ENCODE measurements around the gene TBX21. TPM values are rescaled to one million over a fixed set of nuclear protein-coding genes. Genes with fewer than 3 reads are reported as not detected.

The TBX21 gene
- total RNA-seq, 1 experiment from 2014 or later: 0.15 TPM

DNA sequence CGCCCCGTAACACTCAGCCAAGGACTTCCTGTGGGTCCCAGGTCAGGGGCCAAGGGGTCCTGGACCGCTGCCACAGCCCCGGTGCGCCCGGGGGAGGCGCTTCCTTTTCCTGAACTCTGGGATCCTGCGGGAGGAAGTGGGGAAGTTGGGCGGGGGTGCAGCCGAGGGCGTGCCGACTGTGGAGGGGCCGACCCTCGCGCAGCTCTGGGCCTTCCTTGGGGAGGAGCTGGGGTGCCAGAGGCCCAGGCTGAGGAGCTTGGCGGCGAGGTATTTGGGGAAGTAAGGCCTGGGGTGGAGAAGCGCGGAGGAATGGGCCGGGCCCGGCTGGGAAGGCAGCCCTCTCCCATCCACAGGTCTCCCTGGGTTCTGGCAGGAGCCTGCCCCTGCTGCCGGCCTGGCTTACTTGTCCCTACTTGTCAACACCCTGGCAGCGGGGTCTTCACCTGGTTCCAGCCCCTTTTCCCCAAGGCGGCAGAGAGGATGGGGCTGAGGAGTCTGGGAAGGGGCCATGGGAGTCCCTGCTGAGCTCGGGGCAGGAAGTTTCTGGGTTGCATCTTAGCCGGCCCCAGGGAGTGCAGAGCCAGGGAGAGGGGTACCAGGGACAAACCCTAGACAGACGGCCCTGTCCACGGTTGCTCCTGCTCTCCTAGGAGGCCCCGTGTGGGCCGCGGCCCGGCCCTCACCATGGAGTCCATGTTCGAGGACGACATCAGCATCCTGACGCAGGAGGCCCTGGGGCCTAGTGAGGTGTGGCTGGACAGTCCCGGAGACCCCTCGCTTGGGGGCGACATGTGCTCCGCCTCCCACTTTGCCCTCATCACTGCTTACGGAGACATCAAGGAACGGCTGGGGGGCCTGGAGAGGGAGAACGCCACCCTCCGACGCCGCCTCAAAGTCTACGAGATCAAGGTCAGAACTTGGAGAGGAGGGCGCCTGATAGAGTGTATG lies 37.3 kb upstream of the TBX21 start (continued):
- TF ChIP-seq MXD4 (CRISPR knock-in tag; IDR thresholded peaks at IDR 0.05; ENCODE audit: borderline replicate concordance) (no peak), SOX15 (CRISPR knock-in tag; IDR thresholded peaks at IDR 0.05) (no peak), ETV6 (CRISPR knock-in tag; IDR thresholded peaks at IDR 0.05) (0 out of 2 replicates have a peak, but pooled peaks have one; percentile 18), ESRRA (CRISPR knock-in tag; IDR thresholded peaks at IDR 0.05; ENCODE audit: borderline replicate concordance) (no peak)

DNA sequence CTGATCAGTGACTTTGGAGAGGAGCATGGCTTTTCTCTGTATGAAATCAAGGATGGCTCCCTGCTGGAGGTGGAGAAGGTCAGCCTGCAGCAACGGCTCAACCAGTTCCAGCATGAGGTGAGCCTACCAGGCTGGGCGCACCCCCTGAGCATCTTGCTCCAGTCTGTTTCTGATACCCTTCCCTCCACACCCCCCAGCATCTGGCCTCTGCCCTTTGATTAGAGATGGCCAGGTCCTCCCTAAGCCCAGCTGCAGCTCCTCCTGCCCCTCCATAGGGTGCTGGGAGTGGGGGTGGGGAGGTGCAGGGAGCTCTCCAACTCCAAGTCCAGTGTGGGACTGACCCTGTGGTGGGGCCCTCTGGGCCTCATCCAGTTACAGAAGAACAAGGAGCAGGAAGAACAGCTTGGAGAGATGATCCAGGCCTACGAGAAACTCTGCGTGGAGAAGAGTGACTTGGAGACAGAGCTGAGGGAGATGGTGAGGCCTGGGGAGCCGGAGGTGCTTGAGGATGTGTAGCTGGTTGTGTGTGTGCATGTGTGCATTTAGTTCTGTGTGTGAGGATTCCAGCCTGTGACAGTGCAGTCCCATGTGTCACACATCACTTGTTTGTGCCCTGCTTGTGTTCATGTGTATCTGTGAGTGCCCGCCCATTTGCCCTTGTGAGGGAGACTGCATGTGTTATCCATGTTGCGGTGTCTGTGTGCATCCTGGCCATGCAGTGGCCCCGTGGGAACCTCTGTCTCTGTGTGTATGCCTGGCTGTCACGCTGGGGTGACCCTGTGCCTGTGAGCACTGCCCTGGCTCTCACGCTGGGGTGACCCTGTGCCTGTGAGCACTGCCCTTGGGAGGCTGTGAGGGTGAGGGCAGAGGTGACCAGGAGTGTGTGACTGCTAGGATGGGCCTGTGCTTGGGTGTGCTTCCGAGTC lies 36.1 kb upstream of the TBX21 start:
- CTCF ChIA-PET: interaction anchor here (1.8 to 5.2 kb wide), 4 partner anchors 9 to 46 kb away, joined by 10 to 37 read pairs (median 20); no protein-coding TSS in a partner anchor
- TF ChIP-seq ZNF219 (CRISPR knock-in tag; IDR thresholded peaks at IDR 0.05; ENCODE audit: borderline replicate concordance): no peak
- TF ChIP-seq, protein P1, sequence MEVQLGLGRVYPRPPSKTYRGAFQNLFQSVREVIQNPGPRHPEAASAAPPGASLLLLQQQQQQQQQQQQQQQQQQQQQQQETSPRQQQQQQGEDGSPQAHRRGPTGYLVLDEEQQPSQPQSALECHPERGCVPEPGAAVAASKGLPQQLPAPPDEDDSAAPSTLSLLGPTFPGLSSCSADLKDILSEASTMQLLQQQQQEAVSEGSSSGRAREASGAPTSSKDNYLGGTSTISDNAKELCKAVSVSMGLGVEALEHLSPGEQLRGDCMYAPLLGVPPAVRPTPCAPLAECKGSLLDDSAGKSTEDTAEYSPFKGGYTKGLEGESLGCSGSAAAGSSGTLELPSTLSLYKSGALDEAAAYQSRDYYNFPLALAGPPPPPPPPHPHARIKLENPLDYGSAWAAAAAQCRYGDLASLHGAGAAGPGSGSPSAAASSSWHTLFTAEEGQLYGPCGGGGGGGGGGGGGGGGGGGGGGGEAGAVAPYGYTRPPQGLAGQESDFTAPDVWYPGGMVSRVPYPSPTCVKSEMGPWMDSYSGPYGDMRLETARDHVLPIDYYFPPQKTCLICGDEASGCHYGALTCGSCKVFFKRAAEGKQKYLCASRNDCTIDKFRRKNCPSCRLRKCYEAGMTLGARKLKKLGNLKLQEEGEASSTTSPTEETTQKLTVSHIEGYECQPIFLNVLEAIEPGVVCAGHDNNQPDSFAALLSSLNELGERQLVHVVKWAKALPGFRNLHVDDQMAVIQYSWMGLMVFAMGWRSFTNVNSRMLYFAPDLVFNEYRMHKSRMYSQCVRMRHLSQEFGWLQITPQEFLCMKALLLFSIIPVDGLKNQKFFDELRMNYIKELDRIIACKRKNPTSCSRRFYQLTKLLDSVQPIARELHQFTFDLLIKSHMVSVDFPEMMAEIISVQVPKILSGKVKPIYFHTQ (CRISPR knock-in tag; IDR thresholded peaks at IDR 0.05): no peak
- TF ChIP-seq, protein P2, sequence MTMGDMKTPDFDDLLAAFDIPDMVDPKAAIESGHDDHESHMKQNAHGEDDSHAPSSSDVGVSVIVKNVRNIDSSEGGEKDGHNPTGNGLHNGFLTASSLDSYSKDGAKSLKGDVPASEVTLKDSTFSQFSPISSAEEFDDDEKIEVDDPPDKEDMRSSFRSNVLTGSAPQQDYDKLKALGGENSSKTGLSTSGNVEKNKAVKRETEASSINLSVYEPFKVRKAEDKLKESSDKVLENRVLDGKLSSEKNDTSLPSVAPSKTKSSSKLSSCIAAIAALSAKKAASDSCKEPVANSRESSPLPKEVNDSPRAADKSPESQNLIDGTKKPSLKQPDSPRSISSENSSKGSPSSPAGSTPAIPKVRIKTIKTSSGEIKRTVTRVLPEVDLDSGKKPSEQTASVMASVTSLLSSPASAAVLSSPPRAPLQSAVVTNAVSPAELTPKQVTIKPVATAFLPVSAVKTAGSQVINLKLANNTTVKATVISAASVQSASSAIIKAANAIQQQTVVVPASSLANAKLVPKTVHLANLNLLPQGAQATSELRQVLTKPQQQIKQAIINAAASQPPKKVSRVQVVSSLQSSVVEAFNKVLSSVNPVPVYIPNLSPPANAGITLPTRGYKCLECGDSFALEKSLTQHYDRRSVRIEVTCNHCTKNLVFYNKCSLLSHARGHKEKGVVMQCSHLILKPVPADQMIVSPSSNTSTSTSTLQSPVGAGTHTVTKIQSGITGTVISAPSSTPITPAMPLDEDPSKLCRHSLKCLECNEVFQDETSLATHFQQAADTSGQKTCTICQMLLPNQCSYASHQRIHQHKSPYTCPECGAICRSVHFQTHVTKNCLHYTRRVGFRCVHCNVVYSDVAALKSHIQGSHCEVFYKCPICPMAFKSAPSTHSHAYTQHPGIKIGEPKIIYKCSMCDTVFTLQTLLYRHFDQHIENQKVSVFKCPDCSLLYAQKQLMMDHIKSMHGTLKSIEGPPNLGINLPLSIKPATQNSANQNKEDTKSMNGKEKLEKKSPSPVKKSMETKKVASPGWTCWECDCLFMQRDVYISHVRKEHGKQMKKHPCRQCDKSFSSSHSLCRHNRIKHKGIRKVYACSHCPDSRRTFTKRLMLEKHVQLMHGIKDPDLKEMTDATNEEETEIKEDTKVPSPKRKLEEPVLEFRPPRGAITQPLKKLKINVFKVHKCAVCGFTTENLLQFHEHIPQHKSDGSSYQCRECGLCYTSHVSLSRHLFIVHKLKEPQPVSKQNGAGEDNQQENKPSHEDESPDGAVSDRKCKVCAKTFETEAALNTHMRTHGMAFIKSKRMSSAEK (CRISPR knock-in tag; IDR thresholded peaks at IDR 0.05; ENCODE audit: borderline replicate concordance): no peak
- TF ChIP-seq IRF2 (CRISPR knock-in tag; IDR thresholded peaks at IDR 0.05; ENCODE audit: borderline replicate concordance, low read depth): no peak
- TF ChIP-seq MYBL2 (CRISPR knock-in tag; IDR thresholded peaks at IDR 0.05): no peak
- POLR2A ChIA-PET: no interaction called here
- 0 out of 2 replicates have a peak overlapping the region, but pooled peaks have one; percentile 6 for H3K4me3 Mint-ChIP-seq
- no peaks in the 10 kb centered on the region for H3K9me3 Mint-ChIP-seq
- H3K27ac Mint-ChIP-seq: no peak overlapping the region
- H3K27me3 Mint-ChIP-seq (ENCODE audit: low read depth): no peaks in the 10 kb centered on the region
- DNase-seq (ENCODE audit: low spot score): no peak
- no peaks in the 10 kb centered on the region for H3K36me3 Mint-ChIP-seq
- peaks cover 30% of the 10 kb centered on the region for H3K4me1 Mint-ChIP-seq
- ATAC-seq: no peak

DNA sequence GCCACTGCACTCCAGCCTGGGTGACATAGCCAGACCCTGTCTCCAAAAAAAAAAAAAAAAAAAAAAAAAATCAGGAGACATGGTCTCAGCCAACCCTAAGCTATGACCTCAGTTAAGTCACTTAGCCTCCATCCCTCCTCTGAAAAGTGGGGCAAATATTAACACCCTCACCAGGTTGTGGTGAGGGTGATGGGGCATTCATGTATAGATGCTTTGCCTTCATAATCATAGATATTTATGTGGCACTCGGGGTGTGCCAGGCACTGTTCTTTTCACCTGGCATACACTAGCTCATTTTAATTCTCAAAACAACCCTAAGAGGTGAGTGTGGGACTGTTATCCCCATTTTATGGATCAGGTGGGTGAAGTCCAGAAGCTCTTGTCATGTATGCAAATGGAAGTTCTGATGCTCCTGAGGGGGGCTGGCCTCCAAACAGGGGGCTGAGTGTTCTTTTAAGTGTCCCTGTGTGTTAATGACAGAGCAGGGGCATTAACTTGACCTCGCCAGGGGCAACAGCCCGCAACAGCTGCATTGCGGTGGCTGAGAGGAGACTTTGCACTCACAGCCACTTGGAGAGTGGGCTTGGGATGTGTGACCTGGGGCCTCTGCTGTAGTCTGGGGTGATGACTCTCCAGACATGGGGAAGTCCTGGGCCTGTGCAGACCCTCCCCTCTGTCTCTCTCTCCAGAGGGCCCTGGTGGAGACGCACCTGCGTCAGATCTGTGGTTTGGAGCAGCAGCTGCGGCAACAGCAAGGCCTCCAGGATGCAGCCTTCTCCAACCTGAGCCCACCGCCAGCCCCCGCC lies 34.9 kb upstream of the TBX21 start:
- POLR2A ChIA-PET: no interaction called here
- TF ChIP-seq, protein P2 (CRISPR knock-in tag; IDR thresholded peaks at IDR 0.05; ENCODE audit: borderline replicate concordance): no peak
- TF ChIP-seq GRHL2 (CRISPR knock-in tag; IDR thresholded peaks at IDR 0.05; ENCODE audit: insufficient replicate concordance, severe bottlenecking): no peak
- peaks cover 20% of the 10 kb centered on the region for H3K4me1 Mint-ChIP-seq
- H3K27ac Mint-ChIP-seq: no peak overlapping the region
- DNase-seq (ENCODE audit: low spot score): no peak
- no peaks in the 10 kb centered on the region for H3K36me3 Mint-ChIP-seq
- H3K9me3 Mint-ChIP-seq: no peaks in the 10 kb centered on the region
- no peak for ATAC-seq
- H3K27me3 Mint-ChIP-seq (ENCODE audit: low read depth): no peaks in the 10 kb centered on the region
- H3K4me3 Mint-ChIP-seq: no peak overlapping the region
- CTCF ChIA-PET: interaction anchor here (0.6 to 5.2 kb wide), 8 partner anchors 10 to 156 kb away, joined by 3 to 59 read pairs (median 20); partner anchors contain the start of gene TBX21
